ENCODE results near the gene MIEN1.

GRCh38 chr17:39701012-39701783 lies 29.1 kb downstream of the MIEN1 start:
- TF ChIP-seq CHD2 (IDR thresholded peaks at IDR 0.05; ENCODE audit: low read length, partially characterized antibody) = no peak
- no peak for TF ChIP-seq POLR2AphosphoS2 (conservative IDR thresholded peaks at IDR 0.05; ENCODE audit: low read length)
- no peak for TF ChIP-seq EP300 (IDR thresholded peaks at IDR 0.05)
- TF ChIP-seq CTCF (IDR thresholded peaks at IDR 0.05) = no peak
- no peak for TF ChIP-seq PHF8 (IDR thresholded peaks at IDR 0.05; ENCODE audit: borderline replicate concordance, low read depth)
- no peak for TF ChIP-seq RCOR1 (IDR thresholded peaks at IDR 0.05; ENCODE audit: low read depth, low read length)

Data from A549 (cell line).